ENCODE results near the gene DISP3.

DNA sequence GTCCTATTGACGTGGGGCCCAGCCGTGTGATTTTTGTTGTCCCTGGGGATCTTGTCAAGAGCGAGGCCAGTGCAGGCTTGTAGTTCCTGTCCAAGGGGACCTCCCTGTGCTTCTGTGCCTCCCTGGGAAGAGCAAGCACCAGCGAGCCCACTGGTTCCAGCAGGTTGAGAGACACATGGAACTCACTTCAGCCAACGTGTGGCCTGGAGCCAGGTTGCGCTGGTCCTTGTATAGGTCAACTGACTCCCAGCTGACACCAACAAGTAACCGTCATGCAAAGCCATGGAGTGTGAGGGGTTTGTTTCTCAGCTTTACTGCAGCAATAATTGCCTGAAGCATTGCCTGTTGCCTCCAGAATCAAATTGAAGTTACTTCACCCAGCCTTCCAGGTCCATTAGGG, 63.0 kb downstream of the DISP3 start:
- TF ChIP-seq POLR2A (IDR thresholded peaks at IDR 0.05; ENCODE audit: low read depth, low read length) (no peak), MAZ (IDR thresholded peaks at IDR 0.05; ENCODE audit: borderline replicate concordance, low read depth, low read length) (no peak), MXI1 (IDR thresholded peaks at IDR 0.05; ENCODE audit: borderline replicate concordance, low read depth, low read length) (no peak), CTCF (conservative IDR thresholded peaks at IDR 0.05; ENCODE audit: low read depth, low read length) (no peak), RAD21 (IDR thresholded peaks at IDR 0.05; ENCODE audit: low read length) (no peak), MAFK (IDR thresholded peaks at IDR 0.05; ENCODE audit: low read depth, low read length) (no peak), CEBPB (IDR thresholded peaks at IDR 0.05; ENCODE audit: low read depth, low read length) (no peak), SMC3 (IDR thresholded peaks at IDR 0.05; ENCODE audit: low read depth, low read length) (no peak), FOS (IDR thresholded peaks at IDR 0.05; ENCODE audit: low read depth, low read length) (no peak), CHD1 (IDR thresholded peaks at IDR 0.05; ENCODE audit: low read depth, low read length) (no peak), RFX5 (IDR thresholded peaks at IDR 0.05; ENCODE audit: low read depth, low read length) (no peak)
- TF ChIP-seq, protein P1, sequence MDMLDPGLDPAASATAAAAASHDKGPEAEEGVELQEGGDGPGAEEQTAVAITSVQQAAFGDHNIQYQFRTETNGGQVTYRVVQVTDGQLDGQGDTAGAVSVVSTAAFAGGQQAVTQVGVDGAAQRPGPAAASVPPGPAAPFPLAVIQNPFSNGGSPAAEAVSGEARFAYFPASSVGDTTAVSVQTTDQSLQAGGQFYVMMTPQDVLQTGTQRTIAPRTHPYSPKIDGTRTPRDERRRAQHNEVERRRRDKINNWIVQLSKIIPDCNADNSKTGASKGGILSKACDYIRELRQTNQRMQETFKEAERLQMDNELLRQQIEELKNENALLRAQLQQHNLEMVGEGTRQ (IDR thresholded peaks at IDR 0.05; ENCODE audit: low read depth, low read length) = no peak

Measured in IMR-90 (cell line).